ENCODE results near the gene VPS8.
"Not testable (repeated sequence)": the region's sequence is repeated elsewhere in the genome, so short reads cannot be mapped to it uniquely, and the experiment has no call there.

The VPS8 gene

DNA sequence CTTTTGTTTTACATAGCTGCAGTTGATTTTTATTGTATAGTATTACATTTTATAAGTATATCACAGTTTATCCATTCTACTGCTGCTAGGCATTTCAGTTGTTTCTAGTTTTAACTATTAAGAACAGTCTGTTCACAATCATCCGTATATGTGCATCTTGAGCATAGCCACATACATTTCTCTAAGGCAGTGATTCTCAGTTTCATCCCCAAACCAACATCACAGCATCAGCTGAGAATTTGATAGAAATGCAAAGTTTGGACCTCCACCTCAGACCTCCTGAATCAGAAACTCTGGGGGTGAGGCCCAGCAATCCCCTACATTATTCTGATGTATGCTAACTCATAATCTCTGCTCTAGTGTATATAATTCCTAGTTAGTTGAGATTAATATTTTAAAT is 120.8 kb downstream of the VPS8 start:
- no peaks in the 10 kb centered on the region for H3K9me3 Mint-ChIP-seq
- H3K4me1 Mint-ChIP-seq (ENCODE audit: low read depth): no peaks in the 10 kb centered on the region
- no peak for DNase-seq
- H3K36me3 Mint-ChIP-seq (ENCODE audit: low read depth): peaks cover 80% of the 10 kb centered on the region
- no peak overlapping the region for H3K4me3 Mint-ChIP-seq
- H3K27me3 Mint-ChIP-seq: no peaks in the 10 kb centered on the region
- H3K27ac Mint-ChIP-seq: no peak overlapping the region

DNA sequence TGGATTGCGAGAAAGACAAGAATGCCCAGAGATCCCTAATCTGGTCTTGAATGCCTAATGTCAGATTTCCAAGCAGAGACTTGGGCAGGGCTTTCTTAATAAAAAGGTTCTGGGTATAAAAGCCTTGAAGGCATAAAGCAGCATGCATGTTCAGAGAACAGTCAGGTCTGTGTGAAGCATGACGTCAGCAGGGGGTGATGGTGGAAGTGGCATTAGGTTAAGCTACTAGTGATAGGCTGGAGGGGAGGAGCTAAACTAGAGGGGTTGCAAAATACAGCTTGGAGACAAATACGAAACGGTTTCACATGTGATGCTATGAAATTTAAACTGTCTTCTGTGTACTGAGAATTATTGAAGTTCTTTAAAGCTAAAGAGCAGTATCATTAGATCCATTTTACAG is 125.6 kb downstream of the VPS8 start:
- no peaks in the 10 kb centered on the region for H3K9me3 Mint-ChIP-seq
- no peak overlapping the region for H3K4me3 Mint-ChIP-seq
- H3K36me3 Mint-ChIP-seq (ENCODE audit: low read depth): peaks cover 72% of the 10 kb centered on the region
- no peak for DNase-seq
- no peaks in the 10 kb centered on the region for H3K4me1 Mint-ChIP-seq (ENCODE audit: low read depth)
- no peak overlapping the region for H3K27ac Mint-ChIP-seq
- no peaks in the 10 kb centered on the region for H3K27me3 Mint-ChIP-seq

DNA sequence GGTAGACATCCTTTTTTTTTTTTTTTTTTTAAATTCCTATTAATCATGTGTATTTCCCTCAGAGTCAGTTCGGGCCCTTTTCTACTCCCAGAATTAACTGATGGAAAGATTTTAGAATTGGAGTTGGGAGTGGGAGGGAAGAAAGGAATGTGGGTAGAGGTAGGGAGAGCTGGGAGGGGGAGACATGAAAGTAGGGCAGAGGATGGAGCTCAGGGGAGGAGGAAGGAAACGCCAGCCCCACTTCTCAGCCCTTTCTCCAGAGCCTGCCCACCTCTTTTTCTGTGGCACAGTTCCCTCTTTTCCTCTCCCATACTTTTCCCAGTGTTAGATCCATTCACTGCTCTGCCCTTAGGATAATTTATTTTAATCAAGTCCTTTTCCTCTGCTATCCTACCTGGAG is 129.4 kb downstream of the VPS8 start:
- Mint-ChIP-seq H3K36me3 (ENCODE audit: low read depth) (peaks cover 64% of the 10 kb centered on the region), H3K27ac (no peak overlapping the region)

DNA sequence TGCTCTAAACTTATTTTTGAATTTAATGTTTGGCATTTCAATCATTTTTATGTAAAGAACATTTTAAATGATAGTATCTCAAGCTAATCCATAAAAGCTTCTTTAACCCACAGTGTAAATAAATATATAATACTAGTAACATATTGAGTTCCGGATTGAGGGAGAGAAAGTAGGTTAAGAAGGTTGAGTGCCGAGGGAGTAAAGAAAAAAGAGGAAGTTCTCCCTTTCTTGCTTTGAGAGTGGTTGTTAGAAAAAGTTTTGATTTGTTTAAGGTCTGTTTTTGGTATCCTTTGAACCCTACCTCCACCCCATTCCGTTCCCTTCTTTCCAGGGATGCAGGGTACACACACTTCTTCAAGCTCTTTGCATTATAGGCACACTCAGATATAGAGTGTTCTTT is 130.8 kb downstream of the VPS8 start:
- Mint-ChIP-seq H3K36me3 (ENCODE audit: low read depth) (peaks cover 59% of the 10 kb centered on the region), H3K4me3 (no peak overlapping the region), H3K9me3 (no peaks in the 10 kb centered on the region), H3K4me1 (ENCODE audit: low read depth) (no peaks in the 10 kb centered on the region), H3K27ac (no peak overlapping the region), H3K27me3 (no peaks in the 10 kb centered on the region)
- no peak for DNase-seq

More for the DNA sequence above, 129.4 kb downstream of the VPS8 start:
- H3K27me3 Mint-ChIP-seq: no peaks in the 10 kb centered on the region
- no peak for DNase-seq
- no peaks in the 10 kb centered on the region for H3K4me1 Mint-ChIP-seq (ENCODE audit: low read depth)
- no peak overlapping the region for H3K4me3 Mint-ChIP-seq
- H3K9me3 Mint-ChIP-seq: no peaks in the 10 kb centered on the region

DNA sequence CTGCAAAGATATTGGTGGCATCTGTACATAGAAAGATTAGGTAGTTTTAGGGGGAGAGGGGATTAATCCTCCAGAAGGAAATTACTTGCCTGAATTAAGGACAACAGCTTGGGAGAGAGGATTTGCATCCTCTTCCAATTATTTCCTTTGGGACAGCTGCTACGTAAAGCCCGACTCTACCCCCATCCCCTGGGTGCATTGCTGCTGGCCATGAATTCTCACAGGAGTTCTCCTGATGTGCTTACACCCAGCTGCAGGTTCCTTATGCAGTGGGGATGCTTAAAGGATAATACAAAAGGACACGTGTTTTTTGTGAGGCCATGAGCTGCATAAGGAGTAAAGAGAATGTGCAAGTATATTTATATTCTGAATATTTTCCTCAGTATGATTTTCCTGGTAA is 132.3 kb downstream of the VPS8 start:
- no peak for DNase-seq
- Mint-ChIP-seq H3K9me3 (no peaks in the 10 kb centered on the region), H3K4me1 (ENCODE audit: low read depth) (no peaks in the 10 kb centered on the region), H3K36me3 (ENCODE audit: low read depth) (peaks cover 57% of the 10 kb centered on the region), H3K4me3 (no peak overlapping the region), H3K27ac (no peak overlapping the region), H3K27me3 (no peaks in the 10 kb centered on the region)

DNA sequence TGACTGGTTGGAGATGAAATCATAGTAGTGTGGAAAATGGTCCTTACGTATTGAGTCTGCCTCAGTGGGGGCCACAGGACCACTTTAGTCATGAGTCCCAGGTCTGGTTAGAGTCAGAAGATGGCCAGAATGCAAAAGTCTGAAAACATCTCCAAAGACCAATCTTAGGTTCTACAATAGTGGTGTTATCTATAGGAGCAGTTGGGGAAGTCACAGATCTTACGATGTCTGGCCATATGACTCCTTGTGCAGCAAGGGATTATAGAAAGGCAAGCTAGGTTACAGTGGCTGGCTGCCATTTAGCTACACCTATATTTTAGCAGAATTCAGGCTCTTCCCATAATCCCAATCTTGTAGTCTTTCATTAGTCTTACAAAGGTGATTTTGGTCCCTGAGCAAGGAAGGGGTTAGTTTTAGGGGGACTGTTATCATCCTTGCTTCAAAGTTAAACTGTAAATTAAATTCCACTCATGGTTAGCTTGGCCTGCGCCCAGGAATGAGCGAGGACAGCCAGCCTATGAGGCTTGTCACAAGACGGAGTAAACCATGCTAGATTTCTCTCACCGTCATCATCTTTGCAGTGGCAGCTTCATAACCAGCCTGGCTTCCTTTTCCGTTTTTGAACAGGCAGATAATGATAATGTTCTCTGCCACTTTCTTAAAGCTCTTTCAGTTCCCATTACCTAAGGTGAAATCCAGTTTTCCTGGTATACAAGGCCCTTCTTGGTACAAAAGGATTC is 134.1 kb downstream of the VPS8 start:
- no peak for DNase-seq
- no peak overlapping the region for H3K27ac Mint-ChIP-seq
- no peaks in the 10 kb centered on the region for H3K9me3 Mint-ChIP-seq
- H3K4me3 Mint-ChIP-seq: no peak overlapping the region
- no peaks in the 10 kb centered on the region for H3K27me3 Mint-ChIP-seq
- H3K4me1 Mint-ChIP-seq (ENCODE audit: low read depth): no peaks in the 10 kb centered on the region
- H3K36me3 Mint-ChIP-seq (ENCODE audit: low read depth): peaks cover 55% of the 10 kb centered on the region

DNA sequence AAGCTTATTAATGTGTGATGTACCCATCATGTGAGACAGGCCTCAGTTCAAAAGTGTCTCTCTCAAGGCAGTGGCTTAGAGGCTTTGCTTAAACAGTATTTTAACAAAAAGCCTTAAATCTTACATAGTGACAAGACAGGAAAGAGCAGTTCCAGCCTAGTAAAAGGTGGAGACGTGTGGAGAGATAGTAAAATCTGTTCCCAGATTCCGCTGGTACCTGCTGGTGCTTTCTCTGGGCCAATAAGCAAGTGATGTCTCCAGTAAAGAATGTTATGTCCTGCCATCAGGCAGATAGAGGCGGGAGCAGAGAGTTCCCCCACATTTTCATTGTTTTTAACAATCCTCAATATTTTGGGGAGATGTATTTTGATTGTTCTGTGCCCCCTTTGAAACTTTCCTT is 135.0 kb downstream of the VPS8 start:
- peaks cover 60% of the 10 kb centered on the region for H3K36me3 Mint-ChIP-seq (ENCODE audit: low read depth)
- H3K27ac Mint-ChIP-seq: no peak overlapping the region
- DNase-seq: no peak
- H3K27me3 Mint-ChIP-seq: no peaks in the 10 kb centered on the region
- H3K9me3 Mint-ChIP-seq: no peaks in the 10 kb centered on the region
- H3K4me3 Mint-ChIP-seq: no peak overlapping the region
- no peaks in the 10 kb centered on the region for H3K4me1 Mint-ChIP-seq (ENCODE audit: low read depth)

DNA sequence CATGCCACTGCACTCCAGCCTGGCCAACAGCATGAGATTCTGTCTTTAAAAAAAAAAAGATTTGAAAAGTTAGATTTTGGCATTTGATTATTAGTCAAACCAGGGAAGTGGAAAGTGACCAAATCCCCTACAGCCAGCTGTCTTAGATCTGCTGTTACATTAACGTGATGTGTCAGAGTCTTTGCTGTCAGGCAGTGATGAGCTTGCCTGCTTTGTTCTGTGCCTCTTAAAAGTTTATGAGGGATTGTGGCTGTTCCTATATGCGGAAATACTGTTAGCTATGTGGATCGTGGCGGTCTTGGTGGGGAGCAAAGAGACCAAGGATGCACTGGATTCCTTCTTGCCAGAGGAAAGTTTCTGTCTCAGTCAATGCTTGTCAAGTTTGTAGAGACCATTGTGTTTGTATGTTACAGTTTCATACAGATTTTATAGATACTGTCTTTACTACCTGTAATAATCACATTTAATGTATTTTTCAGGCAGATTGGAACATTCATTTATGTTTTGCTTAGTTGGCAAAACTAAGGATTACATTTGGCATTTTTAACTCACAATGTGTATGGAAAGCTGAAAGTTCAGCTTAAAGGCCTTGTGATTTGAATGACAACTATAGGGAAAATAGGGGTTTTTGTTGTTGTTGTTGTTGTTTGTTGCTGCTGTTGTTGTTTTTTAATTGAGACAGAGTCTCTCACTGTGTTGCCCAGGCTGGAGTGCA is 137.4 kb downstream of the VPS8 start:
- peaks cover 47% of the 10 kb centered on the region for H3K36me3 Mint-ChIP-seq (ENCODE audit: low read depth)
- H3K9me3 Mint-ChIP-seq: no peaks in the 10 kb centered on the region
- H3K4me1 Mint-ChIP-seq (ENCODE audit: low read depth): peaks cover 1% of the 10 kb centered on the region
- DNase-seq: no peak
- H3K4me3 Mint-ChIP-seq: no peak overlapping the region
- no peak overlapping the region for H3K27ac Mint-ChIP-seq
- no peaks in the 10 kb centered on the region for H3K27me3 Mint-ChIP-seq

DNA sequence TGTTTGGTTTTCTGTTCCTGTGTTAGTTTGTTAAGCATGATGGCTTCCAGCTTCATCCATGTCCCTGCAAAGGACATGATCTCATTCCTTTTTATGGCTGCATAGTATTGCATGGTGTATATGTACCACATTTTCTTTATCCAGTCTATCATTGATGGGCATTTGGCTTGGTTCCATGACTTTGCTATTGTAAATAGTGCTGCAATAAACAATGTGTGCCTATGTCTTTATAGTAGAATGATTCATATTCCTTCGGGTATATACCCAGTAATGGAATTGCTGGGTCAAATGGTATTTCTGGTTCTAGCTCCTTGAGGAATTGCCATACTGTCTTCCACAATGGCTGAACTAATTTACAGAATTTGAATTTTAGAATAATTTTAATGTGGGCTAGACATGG is 138.8 kb downstream of the VPS8 start:
- H3K4me1 Mint-ChIP-seq (ENCODE audit: low read depth); H3K27ac Mint-ChIP-seq; DNase-seq; H3K4me3 Mint-ChIP-seq; H3K27me3 Mint-ChIP-seq; H3K9me3 Mint-ChIP-seq: not testable (repeated sequence)
- peaks cover 49% of the 10 kb centered on the region for H3K36me3 Mint-ChIP-seq (ENCODE audit: low read depth)

DNA sequence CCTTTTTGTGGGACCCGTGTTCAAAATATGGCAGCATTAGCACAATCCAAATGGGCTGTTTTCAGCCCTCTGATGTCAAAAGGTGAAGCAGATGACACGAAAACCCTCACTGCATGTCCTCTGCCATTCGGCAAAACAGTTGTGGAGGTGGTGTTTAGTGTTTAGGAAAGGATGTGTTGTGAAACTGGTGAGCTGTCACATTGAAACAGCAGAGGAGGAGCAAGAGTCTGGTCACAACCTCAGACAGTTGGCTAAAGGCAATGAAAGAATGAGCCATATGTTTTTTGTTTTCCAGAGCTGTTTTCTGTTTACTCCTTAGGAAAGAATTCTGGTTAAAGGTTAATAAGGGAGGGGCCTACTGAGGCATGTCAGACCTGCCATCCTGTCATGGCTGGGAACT is 140.7 kb downstream of the VPS8 start:
- H3K27ac Mint-ChIP-seq: no peak overlapping the region
- no peaks in the 10 kb centered on the region for H3K27me3 Mint-ChIP-seq
- H3K4me3 Mint-ChIP-seq: no peak overlapping the region
- no peak for DNase-seq
- H3K9me3 Mint-ChIP-seq: no peaks in the 10 kb centered on the region
- peaks cover 47% of the 10 kb centered on the region for H3K36me3 Mint-ChIP-seq (ENCODE audit: low read depth)
- H3K4me1 Mint-ChIP-seq (ENCODE audit: low read depth): peaks cover 1% of the 10 kb centered on the region

DNA sequence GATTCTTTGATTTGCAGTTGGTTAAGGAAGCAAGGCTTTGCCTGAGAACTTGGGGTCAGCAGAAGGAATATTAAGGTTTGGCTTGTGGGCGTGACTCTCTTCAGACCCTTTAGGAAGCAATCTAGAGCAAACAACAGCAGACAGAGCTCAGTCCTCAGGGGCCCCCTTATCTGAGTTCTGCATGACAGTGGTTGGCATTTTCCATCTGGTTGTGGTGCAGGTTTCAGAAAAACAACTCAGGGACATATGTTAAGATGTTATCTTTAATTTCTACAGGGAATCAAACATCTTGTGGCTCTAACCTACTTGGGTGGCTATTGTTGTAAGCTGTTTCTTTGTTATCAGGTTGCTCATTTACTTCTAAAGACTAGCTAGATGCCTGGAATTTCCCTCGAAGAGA is 141.4 kb downstream of the VPS8 start:
- Mint-ChIP-seq H3K27ac (peak overlapping the region; percentile 8), H3K27me3 (no peaks in the 10 kb centered on the region)

DNA sequence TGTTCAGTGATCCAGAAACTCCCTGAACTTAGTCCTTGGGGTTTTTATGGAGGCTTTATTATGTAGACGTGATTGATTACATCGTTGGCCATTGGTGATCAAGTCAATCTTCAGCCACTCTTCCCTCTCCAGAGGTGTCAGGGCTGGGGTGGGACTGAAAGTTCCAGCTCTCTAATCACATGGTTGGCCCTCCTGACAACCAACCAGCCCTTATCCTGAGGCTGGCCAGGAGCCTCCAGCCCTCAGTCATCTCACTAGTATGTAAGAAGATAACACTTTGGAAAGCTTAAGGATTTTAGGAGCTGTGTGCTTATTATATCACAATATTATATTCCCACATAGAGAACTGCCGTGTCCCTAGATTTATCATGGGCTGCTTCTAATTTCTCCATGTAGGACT is 142.3 kb downstream of the VPS8 start:
- Mint-ChIP-seq H3K9me3 (no peaks in the 10 kb centered on the region), H3K27me3 (no peaks in the 10 kb centered on the region), H3K36me3 (ENCODE audit: low read depth) (peaks cover 56% of the 10 kb centered on the region), H3K4me3 (no peak overlapping the region), H3K4me1 (ENCODE audit: low read depth) (peaks cover 1% of the 10 kb centered on the region), H3K27ac (no peak overlapping the region)
- no peak for DNase-seq

More for the DNA sequence above, 141.4 kb downstream of the VPS8 start:
- peaks cover 1% of the 10 kb centered on the region for H3K4me1 Mint-ChIP-seq (ENCODE audit: low read depth)
- no peak overlapping the region for H3K4me3 Mint-ChIP-seq
- H3K9me3 Mint-ChIP-seq: no peaks in the 10 kb centered on the region
- peaks cover 50% of the 10 kb centered on the region for H3K36me3 Mint-ChIP-seq (ENCODE audit: low read depth)
- DNase-seq: no peak

DNA sequence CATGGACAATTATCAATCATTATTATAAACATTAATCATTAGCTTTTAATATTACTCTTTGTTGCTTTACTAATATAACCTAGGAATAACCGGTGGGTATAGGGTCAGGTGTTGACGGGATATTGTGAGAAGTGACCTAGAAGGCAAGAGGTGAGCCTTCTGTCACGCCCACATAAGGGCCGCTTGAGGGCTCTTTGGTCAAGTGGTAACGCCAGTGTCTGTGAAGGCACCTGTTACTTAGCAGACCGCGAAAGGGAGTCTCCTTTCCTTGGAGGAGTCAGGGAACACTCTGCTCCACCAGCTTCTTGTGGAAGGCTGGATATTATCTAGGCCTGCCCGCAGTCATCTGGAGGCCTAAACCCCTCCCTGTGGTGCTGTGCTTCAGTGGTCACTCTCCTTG is 142.9 kb downstream of the VPS8 start:
- H3K36me3 Mint-ChIP-seq (ENCODE audit: low read depth): peaks cover 54% of the 10 kb centered on the region
- not testable (repeated sequence) for H3K9me3 Mint-ChIP-seq; H3K27me3 Mint-ChIP-seq; DNase-seq; H3K4me1 Mint-ChIP-seq (ENCODE audit: low read depth); H3K27ac Mint-ChIP-seq; H3K4me3 Mint-ChIP-seq

DNA sequence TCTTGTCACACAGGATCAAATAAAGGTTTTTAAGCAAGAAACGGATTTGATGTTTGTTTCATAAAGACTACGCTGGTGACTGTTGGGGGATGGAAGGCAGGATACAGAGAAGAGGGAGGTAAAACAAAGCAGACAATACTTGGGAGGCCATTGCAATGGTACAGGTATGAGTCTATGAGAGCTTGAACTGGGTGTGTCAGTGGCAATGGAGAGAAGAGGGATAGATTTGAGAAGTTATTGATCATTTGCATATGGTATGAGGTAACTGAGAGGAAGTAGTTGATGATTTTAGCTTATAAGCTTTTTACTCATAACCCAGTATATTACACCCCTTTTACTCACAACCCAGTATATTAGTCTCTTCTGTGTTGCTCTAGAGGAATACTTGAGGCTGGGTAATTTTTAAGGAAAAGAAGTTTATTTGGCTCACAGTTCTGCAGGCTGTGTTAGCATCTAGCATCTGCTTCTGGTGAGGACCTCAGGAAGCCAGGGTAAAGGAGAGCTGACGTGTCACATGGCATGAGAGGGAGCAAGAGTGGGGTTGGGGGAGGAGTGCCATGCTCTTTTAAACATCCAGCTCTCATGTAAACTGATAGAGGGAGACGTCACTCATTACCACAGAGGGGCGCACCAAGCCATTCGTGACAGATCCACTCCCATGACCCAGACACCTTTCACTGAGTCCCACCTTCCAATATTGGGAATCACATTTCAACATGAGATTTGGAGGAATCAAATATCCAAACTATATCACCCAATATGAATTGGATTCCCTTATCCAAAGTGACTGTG is 153.9 kb downstream of the VPS8 start:
- Mint-ChIP-seq H3K27me3 (no peaks in the 10 kb centered on the region), H3K36me3 (ENCODE audit: low read depth) (peaks cover 66% of the 10 kb centered on the region), H3K9me3 (no peaks in the 10 kb centered on the region), H3K4me3 (no peak overlapping the region), H3K4me1 (ENCODE audit: low read depth) (peaks cover 10% of the 10 kb centered on the region), H3K27ac (no peak overlapping the region)
- DNase-seq: no peak

DNA sequence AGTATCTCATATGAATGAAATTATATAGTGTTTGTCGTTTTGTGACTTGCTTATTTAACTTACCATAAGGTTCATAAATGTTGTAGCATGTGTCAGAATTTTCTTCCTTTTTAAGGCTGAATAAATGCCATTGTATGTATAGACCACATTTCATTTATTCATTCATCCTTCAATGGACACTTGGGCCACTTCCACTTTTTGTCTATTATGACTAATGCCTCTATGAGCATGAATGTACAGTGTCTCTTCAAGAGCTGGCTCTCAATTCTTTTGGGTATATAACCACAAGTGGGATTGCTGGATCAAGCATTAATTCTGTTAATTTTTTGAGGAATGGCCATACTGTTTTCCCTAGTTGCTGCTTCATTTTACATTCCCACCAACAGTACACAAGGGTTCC is 156.1 kb downstream of the VPS8 start:
- peaks cover 10% of the 10 kb centered on the region for H3K4me1 Mint-ChIP-seq (ENCODE audit: low read depth)
- no peaks in the 10 kb centered on the region for H3K27me3 Mint-ChIP-seq
- no peaks in the 10 kb centered on the region for H3K9me3 Mint-ChIP-seq
- no peak overlapping the region for H3K4me3 Mint-ChIP-seq
- DNase-seq: no peak
- H3K27ac Mint-ChIP-seq: no peak overlapping the region
- peaks cover 74% of the 10 kb centered on the region for H3K36me3 Mint-ChIP-seq (ENCODE audit: low read depth)
